ENCODE results near the gene OGFOD1.

Gene OGFOD1

DNA sequence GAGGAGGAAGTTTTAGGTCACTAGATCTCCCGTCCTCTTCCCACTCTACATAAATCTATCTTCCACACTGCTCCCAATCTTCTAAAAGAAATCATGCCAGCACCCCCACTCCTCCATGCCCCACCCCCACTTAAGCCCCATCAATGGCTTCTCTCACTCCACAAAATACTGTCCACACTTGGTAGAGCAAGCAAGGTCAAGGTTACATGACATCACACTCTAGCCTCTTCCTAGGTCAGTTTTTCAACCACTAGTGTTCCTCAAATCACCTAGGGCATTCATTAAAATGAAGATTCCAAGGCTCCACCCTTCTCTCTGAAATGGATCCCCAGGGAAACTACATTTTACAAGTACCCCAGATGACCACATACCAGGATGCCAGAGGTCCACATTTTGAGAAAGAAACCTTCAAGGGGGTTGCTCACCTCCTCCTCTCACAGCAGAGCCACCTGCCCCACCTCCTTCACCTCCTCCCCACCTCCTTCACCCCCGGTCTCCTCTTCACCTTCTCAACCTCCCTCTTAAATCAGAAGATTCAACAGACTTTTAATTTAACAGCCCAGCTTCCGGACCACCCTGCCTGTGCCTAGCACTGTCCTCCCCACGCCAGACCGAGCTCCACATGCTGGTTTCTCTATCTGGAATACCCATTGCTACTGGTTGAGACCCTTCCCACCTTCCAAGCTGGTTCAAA, 29.2 kb upstream of the OGFOD1 start:
- Histone ChIP-seq H3K36me3 (ENCODE audit: low read depth) (no peaks in the 10 kb centered on the region), H3K9me3 (ENCODE audit: severe bottlenecking) (no peaks in the 10 kb centered on the region), H3K4me1 (ENCODE audit: insufficient read depth, poor library complexity, severe bottlenecking) (peaks cover 20% of the 10 kb centered on the region), H3K27ac (ENCODE audit: poor library complexity, severe bottlenecking) (no peak overlapping the region), H3K27me3 (ENCODE audit: insufficient read depth, poor library complexity, severe bottlenecking) (no peaks in the 10 kb centered on the region), H3K4me3 (ENCODE audit: severe bottlenecking) (no peak overlapping the region)
- DNase-seq (ENCODE audit: low spot score): no peak
- TF ChIP-seq, protein P1, sequence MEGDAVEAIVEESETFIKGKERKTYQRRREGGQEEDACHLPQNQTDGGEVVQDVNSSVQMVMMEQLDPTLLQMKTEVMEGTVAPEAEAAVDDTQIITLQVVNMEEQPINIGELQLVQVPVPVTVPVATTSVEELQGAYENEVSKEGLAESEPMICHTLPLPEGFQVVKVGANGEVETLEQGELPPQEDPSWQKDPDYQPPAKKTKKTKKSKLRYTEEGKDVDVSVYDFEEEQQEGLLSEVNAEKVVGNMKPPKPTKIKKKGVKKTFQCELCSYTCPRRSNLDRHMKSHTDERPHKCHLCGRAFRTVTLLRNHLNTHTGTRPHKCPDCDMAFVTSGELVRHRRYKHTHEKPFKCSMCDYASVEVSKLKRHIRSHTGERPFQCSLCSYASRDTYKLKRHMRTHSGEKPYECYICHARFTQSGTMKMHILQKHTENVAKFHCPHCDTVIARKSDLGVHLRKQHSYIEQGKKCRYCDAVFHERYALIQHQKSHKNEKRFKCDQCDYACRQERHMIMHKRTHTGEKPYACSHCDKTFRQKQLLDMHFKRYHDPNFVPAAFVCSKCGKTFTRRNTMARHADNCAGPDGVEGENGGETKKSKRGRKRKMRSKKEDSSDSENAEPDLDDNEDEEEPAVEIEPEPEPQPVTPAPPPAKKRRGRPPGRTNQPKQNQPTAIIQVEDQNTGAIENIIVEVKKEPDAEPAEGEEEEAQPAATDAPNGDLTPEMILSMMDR (IDR thresholded peaks at IDR 0.05; ENCODE audit: poor library complexity, severe bottlenecking): no peak
- no peak for ATAC-seq (ENCODE audit: low read depth)

DNA sequence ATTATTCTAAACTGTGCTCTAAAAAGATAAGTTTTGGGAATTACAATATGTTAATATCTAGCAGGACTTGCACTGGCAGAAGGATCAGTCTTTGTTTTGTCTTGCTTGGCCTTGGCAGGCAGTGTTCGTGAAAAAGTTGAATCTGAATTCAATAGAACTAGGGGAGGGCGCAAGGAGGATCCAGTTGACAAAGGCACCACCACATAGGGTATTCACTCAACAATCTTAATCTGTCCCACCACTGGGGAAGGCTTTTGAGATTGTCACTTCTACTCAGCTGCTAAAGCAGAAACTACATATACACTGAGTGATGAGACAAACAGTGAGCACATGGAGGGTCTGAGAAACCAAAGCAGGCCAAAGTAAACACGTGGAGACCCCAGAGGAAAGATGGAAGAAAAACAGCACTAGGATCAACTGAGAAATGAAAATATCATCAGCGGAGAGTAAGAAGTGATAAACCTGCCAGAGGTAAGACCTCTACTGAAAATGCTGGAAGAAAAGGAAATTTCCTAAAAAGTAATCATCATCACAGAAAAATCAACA, 28.4 kb upstream of the OGFOD1 start:
- DNase-seq (ENCODE audit: low spot score) (no peak), ATAC-seq (ENCODE audit: low read depth) (no peak)
- H3K9me3 ChIP-seq (ENCODE audit: severe bottlenecking): no peaks in the 10 kb centered on the region
- TF ChIP-seq, protein P1 (IDR thresholded peaks at IDR 0.05; ENCODE audit: poor library complexity, severe bottlenecking): no peak
- H3K4me3 ChIP-seq (ENCODE audit: severe bottlenecking): no peak overlapping the region
- H3K36me3 ChIP-seq (ENCODE audit: low read depth): no peaks in the 10 kb centered on the region
- H3K4me1 ChIP-seq (ENCODE audit: insufficient read depth, poor library complexity, severe bottlenecking): peaks cover 20% of the 10 kb centered on the region
- H3K27me3 ChIP-seq (ENCODE audit: insufficient read depth, poor library complexity, severe bottlenecking): no peaks in the 10 kb centered on the region
- H3K27ac ChIP-seq (ENCODE audit: poor library complexity, severe bottlenecking): no peak overlapping the region

DNA sequence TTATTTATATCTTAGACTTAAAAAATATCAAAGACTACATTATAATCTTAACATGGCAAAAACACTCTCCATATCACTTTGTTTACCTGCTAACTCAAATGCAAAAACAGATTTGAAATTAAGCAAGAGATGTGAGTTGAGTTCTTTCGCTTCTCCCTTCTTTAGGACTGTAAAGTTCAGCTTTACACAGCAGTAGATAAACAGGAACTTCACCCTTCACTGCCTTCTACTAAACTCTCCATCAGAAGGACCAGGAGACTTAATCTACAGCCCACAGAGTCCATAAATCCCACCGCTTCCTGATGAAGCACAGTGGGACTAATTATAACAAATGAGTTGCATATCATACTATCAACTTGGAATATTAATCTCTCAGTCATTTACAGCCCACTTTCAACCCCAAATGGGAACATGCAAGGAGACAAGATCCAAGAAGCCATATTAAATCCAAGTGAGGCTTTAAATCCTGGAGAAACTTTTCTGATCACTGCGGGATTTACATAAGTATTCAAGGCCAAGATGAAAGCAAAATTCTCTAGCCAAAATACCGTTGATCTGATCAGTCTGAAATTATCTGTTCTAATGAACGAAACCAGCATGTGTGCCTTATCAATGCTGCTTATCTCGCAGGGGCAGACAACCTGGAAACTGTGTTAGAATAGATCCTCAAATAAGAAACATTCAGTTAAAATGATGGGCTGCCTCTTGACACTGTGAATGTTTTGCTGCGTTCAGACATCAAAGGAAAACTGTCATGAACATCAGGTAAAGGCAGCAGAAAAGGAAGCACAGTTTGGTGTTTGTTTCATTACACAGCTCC, 27.6 kb upstream of the OGFOD1 start:
- Histone ChIP-seq H3K36me3 (ENCODE audit: low read depth) (no peaks in the 10 kb centered on the region), H3K9me3 (ENCODE audit: severe bottlenecking) (no peaks in the 10 kb centered on the region), H3K27ac (ENCODE audit: poor library complexity, severe bottlenecking) (peak overlapping the region; percentile 53), H3K27me3 (ENCODE audit: insufficient read depth, poor library complexity, severe bottlenecking) (no peaks in the 10 kb centered on the region), H3K4me3 (ENCODE audit: severe bottlenecking) (peak overlapping the region; percentile 98), H3K4me1 (ENCODE audit: insufficient read depth, poor library complexity, severe bottlenecking) (peaks cover 20% of the 10 kb centered on the region)
- TF ChIP-seq, protein P1 (IDR thresholded peaks at IDR 0.05; ENCODE audit: poor library complexity, severe bottlenecking): no peak
- ATAC-seq (ENCODE audit: low read depth) (no peak), DNase-seq (ENCODE audit: low spot score) (no peak)

DNA sequence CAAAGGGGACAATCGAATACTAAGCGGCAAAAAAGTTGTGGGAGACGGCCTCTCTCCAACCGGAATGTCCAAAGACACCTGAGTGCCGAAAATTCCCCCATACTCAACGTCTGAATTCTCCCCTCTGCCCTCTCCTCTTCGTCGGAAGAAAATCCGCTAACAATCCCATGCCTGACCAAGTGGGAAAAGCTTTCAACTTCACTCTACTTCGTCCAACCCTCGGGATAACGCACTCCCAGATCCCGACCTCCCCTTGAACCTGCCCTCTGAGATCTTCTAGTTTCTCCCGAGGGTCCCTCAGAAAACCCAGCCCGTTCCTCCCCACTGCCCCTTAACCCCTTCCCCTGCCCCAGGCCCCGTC, 27.0 kb upstream of the OGFOD1 start:
- peak overlapping the region; percentile 53 for H3K27ac ChIP-seq (ENCODE audit: poor library complexity, severe bottlenecking)
- no peaks in the 10 kb centered on the region; the same call in 1 of the 2 replicates for H3K36me3 ChIP-seq (ENCODE audit: low read depth)
- no peaks in the 10 kb centered on the region for H3K9me3 ChIP-seq (ENCODE audit: severe bottlenecking)
- TF ChIP-seq, protein P1 (IDR thresholded peaks at IDR 0.05; ENCODE audit: poor library complexity, severe bottlenecking): no peak
- no peak for DNase-seq (ENCODE audit: low spot score)
- H3K27me3 ChIP-seq (ENCODE audit: insufficient read depth, poor library complexity, severe bottlenecking): no peaks in the 10 kb centered on the region
- peak overlapping the region; percentile 98 for H3K4me3 ChIP-seq (ENCODE audit: severe bottlenecking)
- peak; percentile 6; the same call in 1 of the 3 replicates for ATAC-seq (ENCODE audit: low read depth)
- H3K4me1 ChIP-seq (ENCODE audit: insufficient read depth, poor library complexity, severe bottlenecking): peaks cover 15% of the 10 kb centered on the region
